GM18499 (cell line): Measurements from ENCODE around the gene GFRA4.

Experiments
- ATAC-seq: cut with Tn5 transposase; IDR thresholded peaks from one replicate; pipeline ENCODE4 v1.9.1; 2021; ENCODE audit warnings: moderate number of reproducible peaks; ENCODE audit not compliant: insufficient read depth, unreplicated experiment

Gene GFRA4

DNA sequence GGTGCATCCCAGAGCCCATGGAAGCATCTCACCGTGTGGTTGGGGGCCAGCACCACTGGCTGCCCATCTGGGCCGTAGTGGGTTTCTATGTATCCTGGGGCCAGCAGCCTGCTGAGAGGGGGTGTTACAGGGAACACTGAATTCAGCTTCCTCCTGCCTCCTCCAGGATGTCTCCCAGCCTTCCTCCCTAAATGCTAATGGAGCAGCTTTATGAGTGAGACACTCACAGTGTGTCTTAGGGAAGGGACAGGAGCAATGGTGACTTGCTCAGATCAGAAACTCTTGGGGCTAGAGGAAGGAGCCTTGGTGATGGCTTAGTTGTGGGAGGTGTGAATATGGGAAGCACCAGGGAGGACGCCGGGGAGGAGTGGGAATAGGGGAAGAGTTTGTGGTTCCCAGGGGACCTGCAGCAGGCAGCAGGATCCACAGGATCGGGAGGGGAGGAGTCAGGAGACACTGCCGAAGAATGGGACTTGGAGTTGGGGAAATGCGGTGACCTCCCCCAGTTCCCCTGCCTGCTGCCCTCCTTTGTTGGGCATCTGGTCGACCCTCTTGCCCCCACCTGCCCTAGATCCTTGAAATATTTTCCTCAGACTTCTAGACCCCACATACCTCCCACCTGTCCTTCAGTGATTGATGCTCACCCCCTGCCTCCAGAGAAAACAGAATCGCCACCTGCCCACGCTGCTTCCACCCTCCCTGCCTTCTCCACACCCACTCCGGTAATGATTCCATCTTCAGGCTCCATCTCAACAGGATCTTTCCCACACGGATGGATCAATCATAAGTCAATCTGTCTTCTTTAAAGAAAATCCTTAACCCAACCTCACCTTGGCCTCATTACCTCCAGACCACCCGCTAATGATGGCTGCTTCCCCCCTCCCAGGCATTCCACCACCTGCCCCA, 12.0 kb upstream of the GFRA4 start:
- no peak for ATAC-seq

- no peak for ATAC-seq
These were observed 11.2 kb upstream of the GFRA4 start for GRCh38 chr20:3674447-3674846.

DNA sequence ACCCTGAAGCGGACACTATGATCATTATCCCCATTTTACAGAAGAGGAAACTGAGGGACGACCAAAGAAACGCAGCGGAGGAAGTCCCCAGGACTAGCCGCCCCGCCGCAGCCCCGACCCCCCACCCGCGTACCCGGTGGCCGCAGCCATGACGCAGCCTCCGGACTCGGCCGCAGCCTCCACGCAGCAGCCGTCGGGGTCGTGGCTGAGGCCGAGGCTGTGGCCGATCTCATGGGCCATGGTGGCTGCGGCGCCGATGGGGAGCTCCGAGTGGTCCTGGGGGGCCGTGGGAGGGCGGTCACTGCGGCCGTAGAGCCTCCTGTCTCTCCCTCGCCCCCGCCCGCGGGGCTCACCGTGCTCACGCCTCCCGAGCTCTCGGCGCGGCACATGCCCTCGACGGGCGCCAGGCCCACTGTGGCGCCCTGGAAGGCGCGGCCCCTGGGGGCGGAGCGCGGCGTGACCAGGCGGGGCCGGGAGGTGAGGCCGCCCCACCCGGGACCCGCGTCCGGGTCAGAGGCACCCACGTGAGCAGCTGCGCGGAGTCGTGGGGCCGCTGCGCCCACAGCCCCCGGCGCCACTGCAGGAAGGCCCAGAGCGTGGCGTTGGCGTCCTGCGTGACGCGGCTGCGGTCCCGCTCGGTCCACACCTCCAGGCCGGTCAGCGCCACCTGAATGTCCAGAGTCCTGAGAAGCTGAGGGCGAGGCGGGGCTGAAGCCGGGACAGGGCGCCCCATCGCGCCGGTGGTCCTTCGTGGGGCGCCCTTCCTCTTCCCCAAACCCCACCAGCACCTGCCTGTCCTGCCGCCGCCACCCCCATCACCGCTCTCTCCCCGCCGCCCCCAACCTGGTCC, 10.2 kb upstream of the GFRA4 start:
- ATAC-seq: no peak

- ATAC-seq: no peak
These were observed 9.5 kb upstream of the GFRA4 start for GRCh38 chr20:3672547-3673171.

- no peak for ATAC-seq
These were observed 8.9 kb upstream of the GFRA4 start for GRCh38 chr20:3671986-3672546.

GRCh38 chr20:3670945-3671344, 7.7 kb upstream of the GFRA4 start:
- ATAC-seq: no peak

DNA sequence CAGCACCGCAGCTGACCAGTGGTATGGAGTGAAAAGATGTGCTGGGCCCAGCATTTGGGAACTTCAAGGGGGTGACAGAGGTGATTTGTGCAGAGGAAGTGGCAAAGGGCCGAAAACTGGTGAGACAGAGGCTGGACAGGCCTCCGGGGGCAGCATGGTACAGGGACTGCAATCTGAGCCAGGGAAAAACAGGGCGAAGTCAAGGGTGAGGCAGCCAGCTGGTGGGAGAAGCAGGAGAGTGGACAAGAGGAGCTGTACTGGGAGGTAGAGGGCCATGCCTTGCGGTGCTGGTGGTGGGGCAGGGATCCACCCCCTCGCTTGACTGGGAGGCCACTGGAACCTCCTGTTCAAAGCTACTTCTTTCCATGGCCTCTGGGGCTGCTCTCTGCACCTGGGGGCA, 7.3 kb upstream of the GFRA4 start:
- ATAC-seq: no peak

DNA sequence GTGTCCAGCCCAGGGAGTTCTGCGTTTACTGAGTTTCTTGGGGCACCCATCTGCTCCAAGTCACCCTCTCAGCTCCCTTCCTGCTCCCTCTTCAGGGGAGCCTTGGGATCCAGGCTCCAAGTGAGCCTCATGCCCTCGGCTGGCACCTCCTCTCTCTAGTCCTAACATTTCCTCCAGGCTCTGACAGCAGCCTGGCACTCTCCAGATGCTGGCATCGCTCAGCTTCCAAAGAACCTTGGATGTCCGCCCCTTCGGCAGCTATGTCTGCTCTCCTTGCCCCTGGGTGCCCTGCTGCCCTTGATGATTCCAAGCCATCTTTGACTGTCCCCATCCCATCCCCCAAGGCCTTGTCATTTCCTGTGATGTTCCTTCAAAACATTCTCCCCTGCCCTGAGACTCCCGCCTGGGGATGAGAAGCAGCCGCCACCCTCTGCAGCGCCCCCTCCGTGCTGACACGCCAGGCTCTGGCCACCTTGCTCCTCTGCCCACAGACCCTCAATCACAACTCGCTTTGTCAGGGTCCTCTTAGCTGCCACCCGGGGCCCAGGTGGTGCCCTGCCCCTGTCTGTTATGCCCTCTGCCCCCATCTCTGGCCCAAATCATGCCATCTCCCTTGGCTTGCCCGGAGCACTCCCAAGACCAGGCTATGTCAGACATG, 6.6 kb upstream of the GFRA4 start:
- ATAC-seq: no peak

GRCh38 chr20:3667434-3668037, 4.3 kb upstream of the GFRA4 start:
- ATAC-seq: no peak

DNA sequence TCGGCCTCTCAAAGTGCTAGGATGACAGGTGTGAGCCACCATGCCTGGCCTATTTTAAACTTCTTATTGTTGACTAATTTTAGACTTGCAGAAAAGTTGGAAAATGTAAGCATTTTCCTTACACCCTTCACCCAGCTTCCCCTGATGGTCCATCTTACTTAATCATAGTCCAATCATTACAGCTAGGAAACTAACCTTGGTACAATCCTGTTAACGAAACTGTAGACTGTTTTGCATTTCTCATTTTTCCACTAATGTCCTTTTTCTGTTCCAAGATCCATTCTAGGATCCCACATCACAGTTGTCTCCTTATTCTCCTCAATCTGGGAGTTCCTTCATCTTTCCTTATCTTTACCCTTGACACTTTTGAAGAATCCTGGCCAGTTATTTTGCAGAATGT, 659 bp upstream of the GFRA4 start:
- ATAC-seq: no peak

GRCh38 chr20:3661814-3662665, 1.2 kb downstream of the GFRA4 start:
- ATAC-seq: no peak

DNA sequence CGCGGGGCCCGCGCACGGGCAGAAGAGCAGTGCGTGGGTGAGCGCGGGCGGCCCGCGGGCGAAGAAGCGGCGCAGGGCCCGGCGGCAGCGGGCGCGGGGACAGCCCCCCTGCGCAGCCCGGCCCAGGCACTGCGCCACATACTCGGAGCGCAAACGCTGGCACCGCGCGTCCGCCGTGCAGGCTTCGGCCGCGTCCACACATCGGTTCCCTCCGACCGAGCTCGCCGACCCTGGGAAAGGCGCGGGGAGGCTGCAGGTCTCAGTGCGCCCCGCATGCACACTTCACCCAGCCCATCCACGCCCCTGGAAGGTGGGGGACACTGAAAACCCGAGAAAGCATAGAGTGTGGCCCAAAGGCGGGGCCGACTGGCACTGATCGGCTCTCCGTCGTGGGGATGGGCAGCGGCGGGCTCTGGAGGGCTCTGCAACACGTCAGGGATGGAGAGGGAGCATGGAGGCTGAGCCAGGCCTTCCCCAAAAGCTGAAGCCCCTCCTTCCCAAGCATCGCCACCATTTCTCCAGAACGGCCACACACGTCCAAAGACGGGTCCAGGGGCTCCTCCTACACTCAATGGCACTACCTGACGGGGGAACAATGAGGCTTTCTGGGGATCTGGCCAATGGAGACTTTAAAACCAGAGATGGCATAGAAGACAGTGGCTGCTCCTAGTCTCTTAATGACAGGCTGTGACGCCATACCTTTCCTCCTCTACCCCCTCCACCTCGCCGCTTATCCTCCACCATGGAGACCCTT, 2.0 kb downstream of the GFRA4 start:
- ATAC-seq: no peak

- no peak for ATAC-seq
These were observed 2.7 kb downstream of the GFRA4 start for GRCh38 chr20:3660262-3661059.

GRCh38 chr20:3659492-3660261, 3.5 kb downstream of the GFRA4 start:
- no peak for ATAC-seq

DNA sequence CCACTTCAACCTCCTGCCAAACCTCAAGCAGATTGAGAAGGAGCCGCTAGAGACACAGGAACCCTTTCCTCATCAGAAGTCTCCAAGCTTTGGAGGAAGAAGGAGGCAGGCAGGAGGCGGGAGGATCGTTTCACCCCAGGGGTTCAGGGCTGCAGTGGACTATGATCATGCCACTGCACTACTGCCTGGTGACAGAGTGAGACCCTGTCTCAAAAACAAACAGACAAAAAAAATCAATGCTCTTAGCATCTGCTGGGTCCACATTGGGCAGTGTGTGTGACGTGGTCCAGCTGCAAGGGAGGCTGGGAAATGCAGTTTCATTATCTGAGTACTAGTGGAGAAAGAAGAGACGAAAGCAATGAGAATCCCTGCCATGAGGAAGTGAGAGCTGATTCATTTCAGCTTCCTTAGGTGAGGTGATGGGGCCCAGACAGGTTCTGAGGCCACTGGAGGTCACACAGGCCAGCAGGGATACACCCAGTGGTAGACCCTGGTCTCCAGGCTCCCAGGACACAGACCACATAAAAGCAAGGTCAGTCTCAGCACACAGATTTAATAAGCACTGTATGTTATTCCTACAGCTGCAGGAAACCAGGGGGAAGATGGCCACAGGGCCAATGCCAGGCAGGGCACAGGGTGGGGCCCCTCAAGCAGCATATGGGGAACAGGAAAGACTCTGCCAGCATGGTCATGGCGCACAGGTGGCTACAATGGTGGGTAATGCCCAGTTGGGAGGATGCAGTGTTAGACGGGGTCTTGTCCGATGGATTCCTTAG, 4.3 kb downstream of the GFRA4 start:
- peak; percentile 91 for ATAC-seq
